Erythroblast (primary cell): Measurements from ENCODE around the gene ZMYND15.

Experiments used
- GATA1 ChIP-seq: IDR thresholded peaks from 2 replicates; pipeline ENCODE4 v1.6.1; 2011; ENCODE audit warnings: low read depth, mild to moderate bottlenecking, control low read depth, low read length, moderate library complexity
- POLR2A ChIP-seq: IDR thresholded peaks from 2 replicates; pipeline ENCODE4 v1.6.1; 2011; ENCODE audit warnings: mild to moderate bottlenecking, low read length

DNA sequence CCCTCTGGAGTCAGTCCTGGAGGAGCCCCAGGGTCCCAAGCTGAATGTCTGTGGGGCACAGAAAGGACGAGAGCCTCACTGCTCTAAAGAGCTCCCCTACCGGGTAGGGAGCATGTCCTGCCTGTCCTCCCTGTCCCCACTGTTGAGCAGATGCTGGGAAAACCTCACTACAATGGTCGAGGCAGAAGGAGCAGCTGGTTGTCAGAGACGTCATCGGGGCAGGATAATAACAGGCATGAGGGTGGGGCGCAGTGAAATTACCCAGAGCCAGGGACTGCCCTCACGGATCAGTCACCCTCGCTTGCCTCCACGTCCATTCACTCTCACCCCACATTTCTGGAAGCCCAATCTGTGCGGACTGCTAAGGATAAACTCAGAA is 32.6 kb downstream of the ZMYND15 start:
- TF ChIP-seq POLR2A (no peak), GATA1 (no peak)
